Loucy (cell line): ENCODE data around the gene ZMYND15.

Experiments
- EZH2phosphoT487 ChIP-seq: fragments of 200-600 bp; IDR thresholded peaks from 2 replicates; pipeline ENCODE4 v1.6.1; 2018; ENCODE audit warnings: antibody characterized with exemption, mild to moderate bottlenecking, moderate library complexity, borderline replicate concordance
- TF ChIP-seq, protein P1 (sequence below): fragments of 200-600 bp; sonication (generic); conservative IDR thresholded peaks from 2 replicates; pipeline ENCODE4 v1.5.1; 2014; ENCODE audit warnings: mild to moderate bottlenecking, antibody characterized with exemption, low read length

GRCh38 chr17:4712526-4712925 lies 27.1 kb upstream of the ZMYND15 start:
- TF ChIP-seq, protein P1, sequence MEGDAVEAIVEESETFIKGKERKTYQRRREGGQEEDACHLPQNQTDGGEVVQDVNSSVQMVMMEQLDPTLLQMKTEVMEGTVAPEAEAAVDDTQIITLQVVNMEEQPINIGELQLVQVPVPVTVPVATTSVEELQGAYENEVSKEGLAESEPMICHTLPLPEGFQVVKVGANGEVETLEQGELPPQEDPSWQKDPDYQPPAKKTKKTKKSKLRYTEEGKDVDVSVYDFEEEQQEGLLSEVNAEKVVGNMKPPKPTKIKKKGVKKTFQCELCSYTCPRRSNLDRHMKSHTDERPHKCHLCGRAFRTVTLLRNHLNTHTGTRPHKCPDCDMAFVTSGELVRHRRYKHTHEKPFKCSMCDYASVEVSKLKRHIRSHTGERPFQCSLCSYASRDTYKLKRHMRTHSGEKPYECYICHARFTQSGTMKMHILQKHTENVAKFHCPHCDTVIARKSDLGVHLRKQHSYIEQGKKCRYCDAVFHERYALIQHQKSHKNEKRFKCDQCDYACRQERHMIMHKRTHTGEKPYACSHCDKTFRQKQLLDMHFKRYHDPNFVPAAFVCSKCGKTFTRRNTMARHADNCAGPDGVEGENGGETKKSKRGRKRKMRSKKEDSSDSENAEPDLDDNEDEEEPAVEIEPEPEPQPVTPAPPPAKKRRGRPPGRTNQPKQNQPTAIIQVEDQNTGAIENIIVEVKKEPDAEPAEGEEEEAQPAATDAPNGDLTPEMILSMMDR, result no peak
- TF ChIP-seq EZH2phosphoT487, result no peak
